H1 (cell line): Measurements from ENCODE around the gene MYH3. TPM values are rescaled to one million over a fixed set of nuclear protein-coding genes. Genes with fewer than 3 reads are reported as not detected.

Experiments used
- CTCF ChIA-PET: fragments of 300-600 bp; sonication (Branson Sonifier 250); formaldehyde crosslinking; loops from one replicate; lab custom pipeline; 2021; ENCODE audit not compliant: partially characterized antibody; lab: Charles Lee
- POLR2A ChIA-PET: fragments of 300-600 bp; sonication (Branson Sonifier 250); formaldehyde crosslinking; loops from one replicate; lab custom pipeline; 2021; ENCODE audit warnings: inconsistent platforms; ENCODE audit not compliant: partially characterized antibody; lab: Charles Lee
- DNase-seq, 2 experiments: peaks; one replicate each; pipeline versions ENCODE4 v3.0.0 to v3.0.0-alpha.2; 2010 to 2022; ENCODE audit warnings: low spot score in 2 of 2, low read depth in 1 of 2, mixed read lengths in 1 of 2
- FAIRE-seq: peaks from 2 replicates; lab custom pipeline; 2011; peaks lifted over from hg19 to GRCh38; lab: Jason Lieb, UNC
- H2AFZ ChIP-seq: 2 replicates; pipeline ENCODE4 v1.8.1; 2012; ENCODE audit warnings: low read length, inconsistent platforms
- H2AK5ac ChIP-seq: 2 replicates; pipeline ENCODE4 v1.6.1; 2013; ENCODE audit warnings: low read depth, low read length
- H2BK120ac ChIP-seq: replicated peaks from 2 replicates; pipeline ENCODE3; 2013; ENCODE audit warnings: low read depth, low read length, inconsistent platforms
- H2BK12ac ChIP-seq: 2 replicates; pipeline ENCODE4 v1.6.1; 2013; ENCODE audit warnings: low read depth, low read length
- H2BK15ac ChIP-seq: 2 replicates; pipeline ENCODE4 v1.6.1; 2013; ENCODE audit warnings: low read length
- H2BK20ac ChIP-seq: 2 replicates; pipeline ENCODE4 v1.6.1; 2013; ENCODE audit warnings: low read length
- H2BK5ac ChIP-seq: 2 replicates; pipeline ENCODE4 v1.6.1; 2013; ENCODE audit warnings: low read depth, low read length
- H3K14ac ChIP-seq: 2 replicates; pipeline ENCODE4 v1.6.1; 2013; ENCODE audit warnings: inconsistent platforms; ENCODE audit not compliant: insufficient read length
- H3K18ac ChIP-seq: 2 replicates; pipeline ENCODE4 v1.6.1; 2013; ENCODE audit warnings: low read length; ENCODE audit errors: extremely low read depth
- H3K23ac ChIP-seq: 2 replicates; pipeline ENCODE4 v1.6.1; 2013; ENCODE audit warnings: inconsistent platforms; ENCODE audit not compliant: insufficient read length
- H3K23me2 ChIP-seq: 2 replicates; pipeline ENCODE4 v1.6.1; 2013; ENCODE audit warnings: low read depth, low read length
- H3K27ac ChIP-seq: 2 replicates; pipeline ENCODE4 v1.6.1; 2011; ENCODE audit warnings: low read depth, low read length, inconsistent platforms
- H3K27me3 ChIP-seq, 4 experiments: replicated peaks in 1 of 4; 1 replicate in 1 of 4; 2 replicates in 3 of 4; pipeline versions ENCODE4 v1.6.1 to v1.8.1; 2011 to 2013; ENCODE audit warnings: low read length in 3 of 4, mild to moderate bottlenecking in 3 of 4, inconsistent platforms in 2 of 4, mixed read lengths in 2 of 4, moderate library complexity in 1 of 4; ENCODE audit not compliant: control insufficient read depth in 3 of 4, insufficient read depth in 3 of 4; ENCODE audit errors: extremely low read depth in 1 of 4
- H3K36me3 ChIP-seq, 4 experiments: 2 replicates each; pipeline versions ENCODE4 v1.6.1 to v1.8.1; 2011 to 2013; ENCODE audit warnings: mild to moderate bottlenecking in 4 of 4, low read length in 3 of 4, moderate library complexity in 2 of 4, control low read depth in 1 of 4, inconsistent platforms in 1 of 4; ENCODE audit not compliant: insufficient read depth in 4 of 4, control insufficient read depth in 2 of 4
- H3K4ac ChIP-seq: replicated peaks from 2 replicates; pipeline ENCODE3; 2013; ENCODE audit warnings: low read length, low read depth, mixed read lengths, inconsistent platforms; ENCODE audit not compliant: insufficient read length
- H3K4me1 ChIP-seq, 4 experiments: replicated peaks in 1 of 4; 1 replicate in 1 of 4; 2 replicates in 3 of 4; pipeline versions ENCODE4 v1.6.1 to v1.8.1; 2011 to 2013; ENCODE audit warnings: low read length in 3 of 4, inconsistent platforms in 2 of 4, mixed read lengths in 1 of 4; ENCODE audit not compliant: insufficient read depth in 4 of 4, control insufficient read depth in 3 of 4
- H3K4me2 ChIP-seq, 2 experiments: 2 replicates each; pipeline versions ENCODE4 v1.6.1 to v1.8.1; 2011 to 2013; ENCODE audit warnings: low read depth in 2 of 2, low read length in 2 of 2, control low read depth in 1 of 2, inconsistent platforms in 1 of 2, mild to moderate bottlenecking in 1 of 2; ENCODE audit not compliant: insufficient read depth in 1 of 2
- H3K4me3 ChIP-seq, 4 experiments: fragments of 200-600, 300-600 bp in 1 of 4; sonication (generic), shearing (Covaris generic), sonication (Bioruptor Twin) in 1 of 4; 2 replicates each; pipeline versions ENCODE4 v1.5.1 to v1.8.1; 2011 to 2016; ENCODE audit warnings: low read length in 4 of 4, low read depth in 3 of 4, control low read depth in 2 of 4, inconsistent platforms in 2 of 4, mild to moderate bottlenecking in 2 of 4, mixed read lengths in 1 of 4, moderate library complexity in 1 of 4; ENCODE audit not compliant: insufficient read depth in 2 of 4; ENCODE audit errors: extremely low read depth in 1 of 4
- H3K56ac ChIP-seq: replicated peaks from 2 replicates; pipeline ENCODE3; 2013; ENCODE audit warnings: low read depth, mild to moderate bottlenecking, mixed read lengths, low read length, inconsistent platforms; ENCODE audit not compliant: insufficient read length
- H3K79me1 ChIP-seq: 2 replicates; pipeline ENCODE4 v1.6.1; 2013; ENCODE audit warnings: low read depth, low read length, control low read depth
- H3K79me2 ChIP-seq, 2 experiments: 2 replicates each; pipeline versions ENCODE4 v1.6.1 to v1.8.1; 2012 to 2013; ENCODE audit warnings: low read length in 2 of 2, mild to moderate bottlenecking in 2 of 2, inconsistent platforms in 1 of 2; ENCODE audit not compliant: insufficient read depth in 2 of 2, control insufficient read depth in 1 of 2
- H3K9ac ChIP-seq, 4 experiments: replicated peaks in 1 of 4; 1 replicate in 1 of 4; 2 replicates in 3 of 4; pipeline versions ENCODE4 v1.6.1 to v1.8.1; 2011 to 2013; ENCODE audit warnings: low read depth in 3 of 4, low read length in 3 of 4, control low read depth in 2 of 4, mild to moderate bottlenecking in 2 of 4, moderate library complexity in 2 of 4, inconsistent platforms in 1 of 4; ENCODE audit errors: extremely low read depth in 1 of 4
- H3K9me3 ChIP-seq, 2 experiments: 2 replicates each; pipeline versions ENCODE4 v1.6.1 to v1.8.1; 2012 to 2013; ENCODE audit warnings: mild to moderate bottlenecking in 2 of 2, moderate library complexity in 2 of 2, control low read depth in 1 of 2, inconsistent platforms in 1 of 2, low read depth in 1 of 2, low read length in 1 of 2, mixed read lengths in 1 of 2; ENCODE audit not compliant: insufficient read depth in 2 of 2
- H4K20me1 ChIP-seq, 2 experiments: replicated peaks in 1 of 2; 2 replicates each; pipeline versions ENCODE3 to v1.8.1; 2011 to 2013; ENCODE audit warnings: inconsistent platforms in 2 of 2, low read length in 2 of 2, mild to moderate bottlenecking in 1 of 2; ENCODE audit not compliant: insufficient read depth in 2 of 2, control insufficient read depth in 1 of 2
- H4K5ac ChIP-seq: 2 replicates; pipeline ENCODE4 v1.6.1; 2013; ENCODE audit warnings: low read length, low read depth, mixed read lengths, inconsistent platforms; ENCODE audit not compliant: insufficient read length
- H4K8ac ChIP-seq: 2 replicates; pipeline ENCODE4 v1.8.0; 2013; ENCODE audit warnings: mild to moderate bottlenecking, moderate library complexity, low read length, inconsistent platforms; ENCODE audit not compliant: insufficient read depth; ENCODE audit errors: extremely low read depth
- H4K91ac ChIP-seq: replicated peaks from 2 replicates; pipeline ENCODE3; 2013; ENCODE audit warnings: low read length, mixed read lengths, inconsistent platforms; ENCODE audit not compliant: insufficient read length
- RAD21 ChIP-seq, 2 experiments: IDR thresholded peaks in 1 of 2; conservative IDR thresholded peaks in 1 of 2; 2 replicates each; pipeline ENCODE4 v1.6.1; 2011; ENCODE audit warnings: low read depth in 2 of 2, low read length in 2 of 2, improper control_type of control experiment in 1 of 2, inconsistent platforms in 1 of 2, mild to moderate bottlenecking in 1 of 2, moderate library complexity in 1 of 2
- SRF ChIP-seq: IDR thresholded peaks from 2 replicates; pipeline ENCODE4 v1.6.1; 2011; ENCODE audit warnings: mild to moderate bottlenecking, low read depth, low read length, moderate library complexity
- ZNF274 ChIP-seq: IDR thresholded peaks from 2 replicates; pipeline ENCODE4 v1.7.0; 2012; ENCODE audit warnings: low read length, borderline replicate concordance; ENCODE audit errors: extremely low read depth
- whole genome bisulfite sequencing, 2 experiments: shearing (Covaris generic) in 1 of 2; methylation state at CpG; one replicate each; pipeline versions ENCODE4 v1.1.6 to v1.1.7; 2013 to 2015; ENCODE audit warnings: low lambda C conversion rate in 2 of 2, mixed read lengths in 2 of 2, inconsistent platforms in 1 of 2, low coverage in 1 of 2, missing lambda C conversion rate in 1 of 2; ENCODE audit not compliant: insufficient replicate concordance in 2 of 2, insufficient coverage in 1 of 2, insufficient read length in 1 of 2; ENCODE audit errors: extremely low coverage in 1 of 2, missing lambda C conversion rate in 1 of 2; 5-methylcytosine and 5-hydroxymethylcytosine counted together
- polyA plus RNA-seq, 7 experiments: library from polyadenylated mRNA; depleted of rRNA in 3 of 7; stranded (reverse) in 5 of 7; unstranded in 2 of 7; fragments of >200 nt in 5 of 7; fragments of 200-250 nt in 2 of 7; gene quantifications; 1 replicate in 5 of 7; 2 replicates in 1 of 7; 4 replicates in 1 of 7; pipeline versions ENCODE4 v1.2.1 to v1.2.3, GENCODE V29; 2011 to 2013; ENCODE audit warnings: missing spikeins in 2 of 7, mixed read lengths in 2 of 7
- total RNA-seq: library from RNA; stranded (reverse); fragmentation: NEBNext Ultra II Directional; extraction: Animal tissue kit (Norgen Biotek cat#: 25700); gene quantifications from 2 replicates; pipeline ENCODE4 v1.2.1, GENCODE V29; 2021
- TF ChIP-seq, protein P1 (sequence below), 3 experiments: IDR thresholded peaks; 1 replicate in 2 of 3; 2 replicates in 1 of 3; pipeline versions ENCODE4 v1.5.1 to v1.6.1; 2011; ENCODE audit warnings: low read length in 3 of 3, mild to moderate bottlenecking in 3 of 3, inconsistent platforms in 2 of 3, low read depth in 1 of 3, moderate library complexity in 1 of 3; ENCODE audit not compliant: insufficient read depth in 1 of 3; ENCODE audit errors: control extremely low read depth in 1 of 3

Gene MYH3
- total and polyA plus RNA-seq, 2 of the 8 experiments (the other 6 are each of a cell fraction or from before 2014, with no cell fraction given): 0.65 to 1.8 TPM

DNA sequence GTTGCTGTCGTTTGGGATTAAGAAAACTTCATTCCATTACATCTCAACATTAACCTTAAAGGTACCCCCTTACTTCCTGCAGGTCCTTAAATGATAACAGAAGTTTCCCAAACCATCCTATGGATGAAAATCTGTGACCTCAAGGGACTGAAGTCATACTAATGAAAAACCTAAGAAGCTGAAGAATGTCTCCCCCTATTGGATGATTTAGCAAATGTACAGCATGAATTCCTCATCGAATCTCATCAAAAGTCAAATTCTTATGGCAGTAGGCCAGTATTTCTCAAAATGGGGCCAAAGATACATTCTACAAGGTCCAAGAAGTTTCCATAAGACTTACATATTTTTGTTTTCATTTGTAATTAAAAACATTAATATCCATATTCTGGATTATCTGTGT lies 26.7 kb upstream of the MYH3 start:
- H2BK12ac ChIP-seq: no peak overlapping the region
- ChIA-PET POLR2A (interaction anchor here (1.0 to 1.7 kb wide), 4 partner anchors 9 to 47 kb away, joined by 3 to 9 read pairs (median 4); no protein-coding TSS in a partner anchor), CTCF (interaction anchor here (0.5 to 3.4 kb wide), 18 partner anchors 9 to 364 kb away, joined by 3 to 21 read pairs (median 6); no protein-coding TSS in a partner anchor)
- no peak overlapping the region for H3K9ac ChIP-seq
- H3K14ac ChIP-seq: no peak overlapping the region
- H2AFZ ChIP-seq: no peak overlapping the region
- no peak overlapping the region for H3K56ac ChIP-seq
- H2AK5ac ChIP-seq: no peak overlapping the region
- peaks cover 17 to 88% (median 55%) of the 10 kb centered on the region in 4 experiments for H3K36me3 ChIP-seq
- no peak overlapping the region for H2BK15ac ChIP-seq
- FAIRE-seq: peak; percentile 72
- no peak overlapping the region for H4K91ac ChIP-seq
- no peak overlapping the region for H4K5ac ChIP-seq
- H3K79me1 ChIP-seq: no peaks in the 10 kb centered on the region
- DNase-seq: no peak
- H4K8ac ChIP-seq: no peak overlapping the region
- H3K27ac ChIP-seq: no peak overlapping the region
- H3K18ac ChIP-seq: no peak overlapping the region
- peaks cover 0 to 15% of the 10 kb centered on the region in 2 experiments; a peak in 2 of 4 replicates for H3K79me2 ChIP-seq
- peaks cover 2 to 7% of the 10 kb centered on the region in 2 experiments for H4K20me1 ChIP-seq
- no peak overlapping the region for H3K4me3 ChIP-seq
- no peaks in the 10 kb centered on the region for H3K27me3 ChIP-seq
- TF ChIP-seq, protein P1, sequence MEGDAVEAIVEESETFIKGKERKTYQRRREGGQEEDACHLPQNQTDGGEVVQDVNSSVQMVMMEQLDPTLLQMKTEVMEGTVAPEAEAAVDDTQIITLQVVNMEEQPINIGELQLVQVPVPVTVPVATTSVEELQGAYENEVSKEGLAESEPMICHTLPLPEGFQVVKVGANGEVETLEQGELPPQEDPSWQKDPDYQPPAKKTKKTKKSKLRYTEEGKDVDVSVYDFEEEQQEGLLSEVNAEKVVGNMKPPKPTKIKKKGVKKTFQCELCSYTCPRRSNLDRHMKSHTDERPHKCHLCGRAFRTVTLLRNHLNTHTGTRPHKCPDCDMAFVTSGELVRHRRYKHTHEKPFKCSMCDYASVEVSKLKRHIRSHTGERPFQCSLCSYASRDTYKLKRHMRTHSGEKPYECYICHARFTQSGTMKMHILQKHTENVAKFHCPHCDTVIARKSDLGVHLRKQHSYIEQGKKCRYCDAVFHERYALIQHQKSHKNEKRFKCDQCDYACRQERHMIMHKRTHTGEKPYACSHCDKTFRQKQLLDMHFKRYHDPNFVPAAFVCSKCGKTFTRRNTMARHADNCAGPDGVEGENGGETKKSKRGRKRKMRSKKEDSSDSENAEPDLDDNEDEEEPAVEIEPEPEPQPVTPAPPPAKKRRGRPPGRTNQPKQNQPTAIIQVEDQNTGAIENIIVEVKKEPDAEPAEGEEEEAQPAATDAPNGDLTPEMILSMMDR (IDR thresholded peaks at IDR 0.05; ENCODE audit: control extremely low read depth in 1 of 3, insufficient read depth in 1 of 3, low read depth in 1 of 3, low read length in 3 of 3): peak in 1 of 3 experiments; percentile 56; a peak in 2 of 4 replicates
- TF ChIP-seq SRF (no peak), RAD21 (IDR thresholded peaks at IDR 0.05 in 1 of 2, conservative IDR thresholded peaks at IDR 0.05 in 1 of 2; ENCODE audit: low read depth in 2 of 2, low read length in 2 of 2) (peak in 1 of 2 experiments; percentile 36; a peak in 2 of 4 replicates), ZNF274 (no peak)
- no peak overlapping the region for H3K4me2 ChIP-seq
- H2BK20ac ChIP-seq: no peak overlapping the region
- H3K23ac ChIP-seq: no peak overlapping the region
- no peak overlapping the region for H2BK5ac ChIP-seq
- no peak overlapping the region for H2BK120ac ChIP-seq
- 78% methylated on average over 2 of the region's 2 CpGs; no CpG with 5 or more reads in 1 of the 2 experiments for WGBS, 2 experiments
- H3K9me3 ChIP-seq: no peaks in the 10 kb centered on the region
- no peaks in the 10 kb centered on the region for H3K4me1 ChIP-seq
- H3K4ac ChIP-seq: no peak overlapping the region
- H3K23me2 ChIP-seq: no peaks in the 10 kb centered on the region
